GM21515 (cell line): ENCODE measurements around the gene FDPS.
A peak's percentile ranks its signal among the peaks of the same experiment; 100 is the strongest.
"Not testable (repeated sequence)": the region's sequence is repeated elsewhere in the genome, so short reads cannot be mapped to it uniquely, and the experiment has no call there.

ENCODE experiments used
- ATAC-seq: cut with Tn5 transposase; IDR thresholded peaks from one replicate; pipeline ENCODE4 v1.9.1; 2021; ENCODE audit not compliant: unreplicated experiment

The FDPS gene

DNA sequence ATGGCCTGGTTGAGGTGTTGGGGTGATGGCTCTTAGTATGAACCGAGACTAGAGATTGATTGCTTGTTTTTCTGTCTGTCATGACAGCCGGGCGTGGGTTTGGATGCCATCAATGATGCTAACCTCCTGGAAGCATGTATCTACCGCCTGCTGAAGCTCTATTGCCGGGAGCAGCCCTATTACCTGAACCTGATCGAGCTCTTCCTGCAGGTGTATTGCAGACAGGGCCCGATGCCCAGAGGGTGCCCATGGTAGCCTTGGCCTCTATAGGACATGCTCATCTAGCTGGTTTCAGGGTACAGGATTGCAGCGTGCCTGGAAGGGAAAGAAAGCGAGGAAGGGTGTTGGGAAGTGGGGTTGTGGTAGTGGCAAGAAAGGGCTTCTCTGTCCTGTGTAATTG, 9.4 kb downstream of the FDPS start:
- ATAC-seq: no peak

DNA sequence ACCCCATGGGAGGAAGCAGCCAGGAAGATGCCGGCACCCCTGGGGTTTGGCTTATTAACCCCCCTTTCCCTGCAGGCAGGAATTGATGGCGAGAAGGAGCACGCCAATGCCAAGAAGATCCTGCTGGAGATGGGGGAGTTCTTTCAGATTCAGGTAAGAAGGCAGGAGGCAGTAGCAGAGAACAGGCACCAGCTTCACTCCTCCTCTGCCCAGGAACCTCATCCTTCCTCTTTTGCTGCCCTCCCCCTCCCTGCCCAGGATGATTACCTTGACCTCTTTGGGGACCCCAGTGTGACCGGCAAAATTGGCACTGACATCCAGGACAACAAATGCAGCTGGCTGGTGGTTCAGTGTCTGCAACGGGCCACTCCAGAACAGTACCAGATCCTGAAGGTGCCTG, 10.9 kb downstream of the FDPS start:
- no peak for ATAC-seq

DNA sequence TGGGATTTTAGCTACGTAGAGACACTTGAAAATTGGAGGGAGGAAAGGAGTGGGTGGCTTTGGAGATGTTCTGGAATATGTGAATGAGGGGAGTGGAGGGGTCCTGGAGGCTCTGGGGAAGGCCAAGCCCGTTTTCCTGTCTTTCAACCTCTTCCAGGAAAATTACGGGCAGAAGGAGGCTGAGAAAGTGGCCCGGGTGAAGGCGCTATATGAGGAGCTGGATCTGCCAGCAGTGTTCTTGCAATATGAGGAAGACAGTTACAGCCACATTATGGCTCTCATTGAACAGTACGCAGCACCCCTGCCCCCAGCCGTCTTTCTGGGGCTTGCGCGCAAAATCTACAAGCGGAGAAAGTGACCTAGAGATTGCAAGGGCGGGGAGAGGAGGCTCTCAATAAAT, 11.6 kb downstream of the FDPS start:
- ATAC-seq: no peak

DNA sequence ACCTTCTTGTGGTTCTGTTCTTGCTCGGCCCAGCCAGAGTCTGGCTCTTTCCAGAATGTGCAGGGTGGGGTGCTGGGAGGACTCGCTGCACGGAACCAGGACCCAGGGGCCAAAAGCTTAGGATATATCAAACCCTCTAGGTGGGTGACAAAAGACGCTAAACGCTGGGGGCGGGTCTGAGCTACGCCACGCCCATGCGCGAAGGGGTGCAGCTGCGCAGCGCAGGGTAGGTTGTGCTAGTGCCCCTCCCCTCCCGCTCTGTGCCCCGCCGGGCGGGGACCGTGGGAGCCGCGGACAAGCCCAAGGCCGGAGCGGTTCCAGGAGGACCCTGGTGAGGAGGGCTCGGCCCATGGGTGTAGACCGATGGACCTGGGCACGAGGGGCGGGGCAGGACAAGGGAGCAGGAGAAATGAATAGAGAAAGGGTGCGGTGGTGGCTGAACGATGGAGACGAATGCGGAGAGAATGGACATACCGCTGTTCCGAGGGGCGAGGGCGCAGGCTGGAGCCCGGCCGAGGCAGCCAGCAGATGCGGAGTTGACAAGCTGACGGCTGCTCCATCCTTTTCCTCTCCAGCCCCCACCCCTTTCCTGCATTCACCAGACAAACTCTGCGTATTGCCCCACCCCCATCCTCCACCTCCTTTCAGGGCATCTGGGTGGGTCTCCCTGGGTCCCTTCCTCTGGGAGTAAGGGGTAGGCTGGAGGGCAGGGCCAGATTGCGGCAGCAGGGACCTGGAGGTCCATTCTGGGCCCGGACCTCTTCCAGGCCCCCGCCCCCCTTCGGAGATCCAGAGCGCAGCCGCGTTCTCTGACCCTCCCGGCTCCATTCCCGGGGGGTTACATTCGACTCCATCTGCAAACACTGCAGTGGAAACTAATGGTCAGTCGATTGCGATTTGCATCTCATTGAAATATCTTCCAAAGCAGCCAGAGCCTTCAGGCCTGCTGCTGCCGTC, 12.3 kb downstream of the FDPS start, which contains the start of gene RUSC1:
TSS of gene RUSC1 (plus strand) at position 234 of the 957 bp plus-strand sequence. CDS start 880 bp downstream, outside the sequence.
- no peak for ATAC-seq

DNA sequence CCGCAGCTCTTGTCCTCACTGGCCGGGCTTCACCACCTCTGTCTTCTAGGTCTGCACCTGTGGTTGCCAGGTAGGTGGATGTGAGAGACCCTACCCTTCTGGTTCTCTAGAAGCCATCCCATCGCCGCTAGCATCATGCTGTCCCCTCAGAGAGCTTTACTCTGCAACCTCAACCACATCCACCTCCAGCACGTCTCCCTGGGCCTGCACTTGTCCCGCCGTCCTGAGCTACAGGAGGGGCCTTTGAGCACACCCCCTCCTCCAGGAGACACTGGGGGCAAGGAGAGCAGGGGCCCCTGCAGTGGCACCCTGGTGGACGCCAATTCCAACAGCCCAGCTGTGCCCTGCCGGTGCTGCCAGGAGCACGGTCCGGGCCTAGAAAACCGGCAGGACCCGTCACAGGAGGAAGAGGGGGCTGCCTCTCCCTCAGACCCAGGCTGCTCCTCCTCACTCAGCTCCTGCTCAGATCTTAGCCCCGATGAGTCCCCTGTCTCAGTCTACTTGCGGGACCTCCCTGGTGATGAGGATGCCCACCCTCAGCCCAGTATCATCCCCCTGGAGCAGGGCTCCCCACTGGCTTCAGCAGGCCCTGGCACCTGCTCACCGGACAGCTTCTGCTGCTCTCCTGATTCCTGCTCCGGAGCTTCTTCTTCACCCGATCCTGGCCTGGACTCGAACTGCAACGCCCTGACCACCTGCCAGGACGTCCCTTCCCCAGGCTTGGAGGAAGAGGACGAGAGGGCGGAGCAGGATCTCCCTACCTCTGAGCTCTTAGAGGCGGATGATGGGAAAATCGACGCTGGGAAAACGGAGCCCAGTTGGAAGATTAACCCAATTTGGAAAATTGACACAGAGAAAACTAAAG, 13.2 kb downstream of the FDPS start:
- ATAC-seq: no peak

DNA sequence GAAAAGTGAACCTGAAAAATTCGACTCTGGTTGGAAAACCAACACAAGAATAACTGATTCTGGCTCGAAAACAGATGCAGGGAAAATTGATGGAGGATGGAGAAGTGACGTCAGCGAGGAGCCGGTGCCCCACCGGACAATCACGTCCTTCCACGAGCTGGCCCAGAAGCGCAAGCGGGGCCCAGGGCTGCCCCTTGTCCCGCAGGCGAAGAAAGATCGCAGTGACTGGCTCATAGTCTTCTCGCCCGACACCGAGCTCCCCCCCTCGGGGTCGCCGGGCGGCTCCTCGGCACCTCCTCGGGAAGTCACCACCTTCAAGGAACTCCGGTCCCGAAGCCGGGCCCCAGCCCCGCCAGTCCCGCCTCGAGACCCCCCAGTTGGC, 13.9 kb downstream of the FDPS start:
- ATAC-seq: no peak

DNA sequence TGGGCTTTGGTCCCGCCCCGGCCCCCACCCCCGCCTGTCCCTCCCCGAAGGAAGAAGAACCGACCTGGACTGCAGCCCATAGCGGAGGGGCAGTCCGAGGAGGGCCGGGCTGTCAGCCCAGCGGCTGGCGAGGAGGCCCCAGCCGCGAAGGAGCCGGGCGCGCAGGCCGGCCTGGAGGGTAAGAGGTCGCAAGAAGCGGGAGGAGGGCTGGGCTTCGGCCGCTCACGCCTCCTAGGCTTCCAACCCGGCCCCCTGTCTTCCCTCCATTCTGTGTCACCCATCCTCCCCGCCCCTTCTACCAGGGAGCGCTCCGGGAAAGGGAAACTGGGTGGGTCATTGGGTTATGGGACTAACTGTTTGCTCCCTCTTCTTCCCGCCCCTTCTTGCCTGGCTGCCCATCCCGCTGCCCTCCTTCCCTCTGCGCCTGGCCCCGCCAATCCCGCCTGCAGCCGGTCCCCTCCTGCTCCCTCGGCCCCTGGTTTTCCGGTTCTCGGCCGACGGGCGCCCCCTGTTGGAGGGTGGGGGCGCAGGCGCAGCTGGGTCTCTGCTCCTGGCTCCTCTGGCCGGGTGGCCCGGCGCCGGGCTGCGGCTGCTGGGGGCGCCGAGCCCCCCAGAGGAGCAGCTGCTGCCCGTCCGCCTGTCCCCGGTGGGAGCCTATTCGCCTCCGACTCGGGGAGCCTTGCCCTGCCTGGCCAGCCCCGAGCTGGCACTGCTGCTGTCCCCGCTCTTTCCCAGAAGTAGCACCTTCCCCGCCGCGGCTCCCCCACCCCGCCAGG, 14.5 kb downstream of the FDPS start:
- peak; percentile 39 for ATAC-seq

DNA sequence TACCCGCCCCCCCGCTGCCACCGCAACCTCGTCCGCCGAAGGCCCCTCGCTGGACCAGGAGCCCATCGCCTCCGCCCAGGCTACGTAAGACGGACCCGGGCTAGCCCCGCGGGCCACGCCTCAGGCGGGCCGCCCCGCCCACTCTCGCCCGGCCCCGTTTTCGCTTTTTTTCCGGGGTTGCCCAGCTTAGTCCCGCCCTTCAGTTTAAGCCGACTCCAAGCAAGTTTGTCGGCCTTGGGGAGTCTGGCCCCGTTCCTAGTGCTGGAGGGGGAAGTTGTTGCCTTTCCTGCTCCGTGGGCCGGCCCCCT, 15.0 kb downstream of the FDPS start:
- peak; percentile 40 for ATAC-seq

DNA sequence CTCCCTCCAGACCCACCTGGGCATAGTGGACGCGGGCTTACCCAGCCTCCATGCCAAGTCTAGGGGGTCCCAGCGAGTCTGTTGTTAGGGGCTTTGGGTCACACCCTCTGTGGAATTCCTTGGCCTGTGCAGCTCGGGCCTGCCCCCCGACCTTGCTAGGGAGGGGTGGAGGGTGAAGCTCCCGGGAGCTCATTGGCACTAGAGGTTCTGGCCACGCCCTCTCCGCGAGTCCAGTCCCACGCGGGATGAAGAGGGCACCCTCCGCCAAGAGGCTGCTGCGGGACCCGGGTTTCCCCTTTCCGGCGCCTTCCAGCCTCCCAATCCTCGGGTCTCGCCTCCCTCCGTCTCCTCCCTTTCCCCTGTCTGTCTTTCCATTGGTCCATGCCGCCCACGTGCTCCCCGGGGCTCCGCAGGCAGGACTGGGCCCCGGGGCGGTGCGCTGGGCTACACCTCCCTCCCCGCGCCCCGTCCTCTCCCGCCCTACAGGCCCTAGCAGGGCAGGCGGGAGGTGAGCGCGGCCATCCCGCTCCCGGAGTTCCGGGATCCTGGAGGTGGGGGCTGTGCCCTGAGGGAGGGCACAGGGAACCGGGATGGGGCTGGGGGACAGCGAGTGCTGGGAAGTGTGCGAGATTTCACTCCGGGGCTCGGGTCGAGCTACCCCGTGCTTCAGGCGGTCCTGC, 15.5 kb downstream of the FDPS start:
- peak; percentile 62 for ATAC-seq

DNA sequence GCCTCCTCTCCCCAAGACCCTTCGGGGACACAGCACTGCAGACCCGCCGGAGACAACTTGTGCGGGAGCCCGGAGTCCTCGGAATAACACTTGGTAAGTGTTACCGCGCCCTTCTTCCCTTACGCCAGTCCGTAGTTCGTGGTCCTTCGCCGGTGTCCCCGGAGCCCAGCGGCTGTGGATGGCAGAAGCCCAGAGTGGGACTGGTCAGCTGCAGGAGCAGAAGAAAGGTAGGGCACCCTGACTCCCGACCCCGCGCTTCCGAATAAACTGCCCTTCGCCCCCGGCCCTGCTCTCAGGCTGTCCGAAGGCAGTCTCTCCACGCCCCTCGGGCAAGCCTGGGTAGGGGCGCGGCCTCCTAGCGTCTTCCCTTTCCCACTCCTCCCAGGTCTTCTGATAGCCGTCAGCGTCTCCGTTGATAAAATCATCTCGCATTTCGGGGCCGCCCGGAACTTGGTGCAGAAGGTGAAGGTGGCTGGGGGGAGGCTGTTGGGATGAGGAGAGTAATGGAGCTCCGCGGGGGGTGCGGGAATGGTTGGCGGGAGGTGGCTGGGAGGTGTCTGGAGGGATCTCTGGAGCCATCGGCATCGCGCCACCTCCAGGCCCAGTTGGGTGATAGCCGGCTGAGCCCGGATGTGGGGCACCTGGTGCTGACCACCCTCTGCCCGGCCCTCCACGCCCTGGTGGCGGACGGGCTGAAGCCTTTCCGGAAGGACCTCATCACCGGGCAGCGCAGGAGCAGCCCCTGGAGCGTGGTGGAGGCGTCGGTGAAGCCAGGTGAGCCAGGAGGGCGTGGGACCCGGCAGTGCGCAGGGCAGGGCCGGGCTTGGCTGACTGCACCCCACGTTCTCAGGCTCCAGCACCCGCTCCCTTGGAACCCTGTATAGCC, 16.3 kb downstream of the FDPS start:
- ATAC-seq: no peak

DNA sequence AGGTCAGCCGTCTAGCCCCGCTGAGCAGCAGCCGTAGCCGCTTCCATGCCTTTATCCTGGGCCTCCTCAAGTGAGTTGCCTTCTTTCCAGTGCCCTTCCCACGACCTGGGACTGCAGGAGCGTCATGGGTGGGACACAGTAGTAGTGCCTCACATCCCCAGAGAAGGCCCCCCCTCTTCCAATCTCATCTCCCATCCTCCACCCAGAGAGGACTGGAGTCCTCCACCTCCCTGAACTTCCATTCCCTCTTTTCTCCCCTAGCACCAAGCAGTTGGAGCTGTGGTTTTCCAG, 16.9 kb downstream of the FDPS start:
- no peak for ATAC-seq

DNA sequence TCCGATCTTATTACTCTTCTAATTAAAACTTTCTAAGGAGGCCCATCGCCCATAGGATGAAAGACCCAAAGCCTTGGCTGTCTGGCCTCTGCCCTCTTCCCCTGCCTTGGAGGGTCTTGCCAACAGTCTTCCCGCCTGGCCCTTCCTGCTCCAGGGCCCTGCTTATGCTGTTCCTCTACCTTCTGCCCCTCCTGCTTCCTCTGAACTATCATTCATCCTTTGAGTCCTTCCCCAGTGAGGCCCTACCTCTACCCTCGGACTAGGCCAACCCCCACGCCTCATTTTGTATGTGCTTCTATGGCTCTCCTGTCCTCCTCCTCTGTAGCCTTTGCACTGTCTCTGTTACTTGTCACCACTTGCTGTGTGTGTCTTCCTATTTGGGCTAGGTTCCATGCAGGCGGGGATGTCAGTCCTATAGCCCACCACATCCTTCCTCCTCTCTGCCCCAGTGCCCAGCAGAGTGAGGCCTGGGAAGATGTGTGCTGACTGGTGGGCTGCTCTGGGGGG, 17.4 kb downstream of the FDPS start:
- no peak for ATAC-seq

DNA sequence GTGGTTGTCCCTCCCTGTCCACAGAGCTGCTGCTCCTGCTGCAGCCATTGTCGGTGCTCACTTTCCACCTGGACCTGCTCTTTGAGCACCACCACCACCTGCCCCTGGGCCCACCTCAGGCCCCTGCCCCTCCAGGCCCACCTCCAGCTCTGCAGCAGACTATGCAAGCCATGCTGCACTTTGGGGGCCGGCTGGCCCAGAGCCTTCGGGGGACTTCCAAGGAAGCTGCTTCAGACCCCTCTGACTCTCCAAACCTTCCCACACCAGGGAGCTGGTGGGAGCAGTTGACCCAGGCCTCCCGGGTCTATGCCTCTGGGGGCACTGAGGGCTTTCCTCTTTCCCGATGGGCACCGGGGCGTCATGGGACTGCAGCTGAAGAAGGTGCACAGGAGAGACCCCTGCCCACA, 18.0 kb downstream of the FDPS start:
- no peak for ATAC-seq

DNA sequence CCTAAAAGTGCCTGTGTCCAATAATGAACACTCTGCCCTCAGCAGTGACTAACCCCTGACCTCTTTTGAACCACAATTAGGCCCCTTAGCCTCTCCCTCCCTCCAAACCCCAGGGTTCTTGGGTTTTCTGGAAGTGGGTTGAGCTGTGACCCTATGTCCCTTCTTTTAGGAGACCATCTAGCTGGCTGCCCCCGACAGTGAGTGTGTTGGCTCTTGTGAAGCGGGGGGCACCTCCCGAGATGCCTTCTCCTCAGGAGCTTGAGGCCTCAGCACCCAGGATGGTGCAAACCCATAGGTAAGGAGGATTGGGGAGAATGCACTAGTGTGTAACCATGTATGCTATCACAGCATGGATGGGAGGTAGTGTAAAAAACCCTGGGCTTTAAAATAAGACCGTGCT, 19.3 kb downstream of the FDPS start:
- no peak for ATAC-seq

DNA sequence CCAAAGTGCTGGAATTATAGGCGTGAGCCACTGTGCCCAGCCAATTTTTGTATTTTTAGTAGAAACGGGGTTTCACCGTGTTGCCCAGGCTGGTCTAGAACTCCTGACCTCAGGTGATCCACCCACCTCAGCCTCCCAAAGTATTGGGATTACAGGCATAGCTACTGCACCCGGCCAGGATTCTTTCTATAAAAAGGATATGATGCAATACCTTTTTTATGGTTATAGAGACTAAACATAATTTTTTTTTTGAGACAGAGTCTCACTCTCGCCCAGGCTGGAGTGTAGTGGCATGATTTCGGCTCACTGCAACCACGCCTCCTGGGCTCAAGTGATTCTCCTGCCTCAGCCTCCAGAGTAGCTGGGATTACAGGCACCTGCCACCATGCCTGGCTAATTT, 20.2 kb downstream of the FDPS start:
- ATAC-seq: not testable (repeated sequence)

DNA sequence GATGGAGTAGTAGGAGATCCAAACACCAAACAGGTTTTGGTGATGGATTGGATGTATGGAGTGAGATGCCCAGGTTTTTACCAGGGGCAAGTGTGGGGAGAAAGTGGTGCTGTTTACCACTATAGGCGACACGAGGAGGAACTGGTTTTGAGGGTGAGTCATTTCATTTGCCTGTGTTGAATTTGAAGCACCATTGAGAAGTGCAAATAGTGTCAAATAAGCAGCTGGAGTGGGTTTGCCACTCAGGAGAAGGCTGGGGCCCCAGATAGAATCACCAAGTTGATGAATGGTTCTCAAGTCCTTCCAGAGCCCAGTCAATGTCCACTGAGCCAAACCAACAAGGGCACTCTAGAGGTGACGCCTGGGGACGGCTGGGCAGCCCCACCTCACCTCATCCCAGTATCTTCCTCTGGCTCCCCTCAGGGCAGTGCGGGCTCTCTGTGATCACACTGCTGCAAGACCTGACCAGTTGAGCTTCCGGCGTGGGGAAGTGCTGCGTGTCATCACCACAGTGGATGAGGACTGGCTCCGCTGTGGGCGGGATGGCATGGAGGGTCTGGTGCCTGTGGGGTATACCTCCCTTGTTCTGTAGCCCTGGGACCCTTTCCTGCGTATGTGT, 21.4 kb downstream of the FDPS start:
- no peak for ATAC-seq

DNA sequence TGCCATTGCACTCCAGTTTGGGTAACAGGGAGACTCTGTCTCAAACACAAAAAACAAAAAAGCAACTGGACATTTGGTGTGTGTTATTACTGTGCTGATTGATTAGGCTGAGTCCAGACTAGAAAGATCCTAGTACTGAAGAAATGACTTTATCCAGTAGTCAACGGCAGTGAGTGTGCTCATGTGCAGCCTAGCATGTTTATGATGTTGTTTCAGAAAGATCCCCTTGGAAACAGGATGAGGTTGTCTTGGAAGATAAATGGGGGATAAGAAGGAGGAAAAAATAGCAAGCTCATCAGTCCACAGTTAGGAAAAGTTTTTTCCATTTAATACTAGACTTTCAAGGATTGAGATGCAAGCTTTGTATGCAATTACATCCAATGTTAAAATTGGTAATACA, 26.3 kb downstream of the FDPS start:
- no peak for ATAC-seq

DNA sequence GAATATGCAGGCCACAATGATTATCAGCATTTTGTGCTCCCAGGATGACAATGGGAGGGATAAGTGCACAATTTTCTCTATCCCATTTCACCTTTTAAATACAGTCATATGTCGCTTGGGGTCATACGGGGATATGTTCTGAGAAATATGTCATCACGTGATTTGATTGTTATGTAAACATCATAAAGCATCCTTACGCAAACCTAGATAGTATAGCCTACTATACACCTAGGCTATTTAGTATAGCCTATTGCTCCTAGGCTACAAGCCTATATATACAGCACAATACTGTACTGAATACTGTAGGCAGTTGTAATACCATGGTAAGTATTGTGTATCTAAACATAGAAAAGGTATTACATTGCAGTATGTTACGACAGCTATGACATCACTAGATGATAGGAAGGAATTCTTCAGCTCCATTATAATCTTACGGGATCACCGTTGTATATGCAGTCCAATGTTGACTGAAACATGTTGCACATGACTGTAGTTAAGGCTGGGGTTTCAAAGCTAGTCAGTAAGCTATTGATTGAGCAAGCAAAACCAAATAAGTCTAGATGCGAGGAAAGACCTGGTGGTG, 30.9 kb downstream of the FDPS start:
- ATAC-seq: no peak

DNA sequence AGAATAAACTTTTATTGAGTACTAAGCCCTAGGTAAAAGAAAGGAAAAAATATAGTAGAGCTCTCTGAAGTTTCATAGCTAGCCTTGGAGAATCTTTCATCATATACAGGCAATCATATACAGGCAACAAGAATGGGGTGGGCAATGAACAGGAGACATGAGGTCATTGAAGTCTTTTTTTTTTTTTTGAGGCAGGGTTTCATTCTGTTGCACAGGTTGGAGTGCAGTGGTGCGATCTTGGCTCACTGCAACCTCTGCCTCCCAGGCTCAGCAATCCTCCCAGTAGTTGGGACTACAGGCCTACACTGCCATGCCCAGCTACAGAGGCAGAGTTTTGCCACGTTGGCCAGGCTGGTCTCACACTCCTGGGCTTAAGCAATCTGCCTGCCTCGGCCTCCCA, 34.2 kb downstream of the FDPS start:
- ATAC-seq: no peak
